Measurements from ENCODE around the gene RNF149. TPM values are rescaled to one million over a fixed set of nuclear protein-coding genes. Genes with fewer than 3 reads are reported as not detected.

Gene RNF149
- polyA plus RNA-seq, 2 of the 4 experiments (the other 2 are of a cell fraction) = 28.8 to 34.8 TPM

- H3K4me2 ChIP-seq = peak overlapping the region; percentile 99
- H3K4me3 ChIP-seq = peak overlapping the region; percentile 78
- peaks cover 29% of the 10 kb centered on the region for H3K4me1 ChIP-seq
- H3K9me3 ChIP-seq = no peaks in the 10 kb centered on the region
- DNase-seq (ENCODE audit: low read depth in 1 of 2, low spot score in 1 of 2) (peak in 1 of 2 experiments; percentile 71), ATAC-seq (peak; percentile 72 to 73), FAIRE-seq (no peak)
- POLR2A ChIA-PET = interaction anchor here (1.4 to 2.2 kb wide), 3 partner anchors 13 to 251 kb away, joined by 5 to 8 read pairs (median 6); partner anchors contain the start of genes RNF149 and RPL31
- CTCF ChIA-PET = interaction anchor here (1.0 to 5.8 kb wide), 7 partner anchors 13 to 241 kb away, joined by 3 to 30 read pairs (median 4); no protein-coding TSS in a partner anchor
- TF ChIP-seq EHMT2 (IDR thresholded peaks at IDR 0.05; ENCODE audit: low read depth) (no peak), ELK1 (IDR thresholded peaks at IDR 0.05; ENCODE audit: low read depth, low read length) (no peak), GATA3 (IDR thresholded peaks at IDR 0.05; ENCODE audit: borderline replicate concordance) (no peak), RNF2 (IDR thresholded peaks at IDR 0.05; ENCODE audit: borderline replicate concordance, low read depth) (no peak), CEBPB (IDR thresholded peaks at IDR 0.05) (no peak), NFE2L2 (conservative IDR thresholded peaks at IDR 0.05; ENCODE audit: low read length) (no peak), POLR2A (IDR thresholded peaks at IDR 0.05; ENCODE audit: low read length) (0 out of 2 replicates have a peak, but pooled peaks have one; percentile 33), PHF8 (IDR thresholded peaks at IDR 0.05; ENCODE audit: borderline replicate concordance, low read depth) (peak; percentile 93), MAFK (IDR thresholded peaks at IDR 0.05; ENCODE audit: partially characterized antibody) (no peak), FOSB (CRISPR knock-in tag; IDR thresholded peaks at IDR 0.05) (no peak), JUN (IDR thresholded peaks at IDR 0.05) (no peak; a peak in 1 of 5 replicates), KDM5A (IDR thresholded peaks at IDR 0.05) (peak; percentile 21; the same call in 1 of the 2 replicates), HOXB13 (CRISPR knock-in tag; IDR thresholded peaks at IDR 0.05; ENCODE audit: low read depth) (no peak), USF2 (IDR thresholded peaks at IDR 0.05) (no peak), KDM1A (IDR thresholded peaks at IDR 0.05; ENCODE audit: low read depth) (no peak), CHD4 (IDR thresholded peaks at IDR 0.05; ENCODE audit: borderline replicate concordance) (no peak)
- TF ChIP-seq, protein P1, sequence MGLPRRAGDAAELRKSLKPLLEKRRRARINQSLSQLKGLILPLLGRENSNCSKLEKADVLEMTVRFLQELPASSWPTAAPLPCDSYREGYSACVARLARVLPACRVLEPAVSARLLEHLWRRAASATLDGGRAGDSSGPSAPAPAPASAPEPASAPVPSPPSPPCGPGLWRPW (IDR thresholded peaks at IDR 0.05) = no peak
- TF ChIP-seq, protein P2, sequence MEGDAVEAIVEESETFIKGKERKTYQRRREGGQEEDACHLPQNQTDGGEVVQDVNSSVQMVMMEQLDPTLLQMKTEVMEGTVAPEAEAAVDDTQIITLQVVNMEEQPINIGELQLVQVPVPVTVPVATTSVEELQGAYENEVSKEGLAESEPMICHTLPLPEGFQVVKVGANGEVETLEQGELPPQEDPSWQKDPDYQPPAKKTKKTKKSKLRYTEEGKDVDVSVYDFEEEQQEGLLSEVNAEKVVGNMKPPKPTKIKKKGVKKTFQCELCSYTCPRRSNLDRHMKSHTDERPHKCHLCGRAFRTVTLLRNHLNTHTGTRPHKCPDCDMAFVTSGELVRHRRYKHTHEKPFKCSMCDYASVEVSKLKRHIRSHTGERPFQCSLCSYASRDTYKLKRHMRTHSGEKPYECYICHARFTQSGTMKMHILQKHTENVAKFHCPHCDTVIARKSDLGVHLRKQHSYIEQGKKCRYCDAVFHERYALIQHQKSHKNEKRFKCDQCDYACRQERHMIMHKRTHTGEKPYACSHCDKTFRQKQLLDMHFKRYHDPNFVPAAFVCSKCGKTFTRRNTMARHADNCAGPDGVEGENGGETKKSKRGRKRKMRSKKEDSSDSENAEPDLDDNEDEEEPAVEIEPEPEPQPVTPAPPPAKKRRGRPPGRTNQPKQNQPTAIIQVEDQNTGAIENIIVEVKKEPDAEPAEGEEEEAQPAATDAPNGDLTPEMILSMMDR (IDR thresholded peaks at IDR 0.05) = no peak
- TF ChIP-seq, protein P3, sequence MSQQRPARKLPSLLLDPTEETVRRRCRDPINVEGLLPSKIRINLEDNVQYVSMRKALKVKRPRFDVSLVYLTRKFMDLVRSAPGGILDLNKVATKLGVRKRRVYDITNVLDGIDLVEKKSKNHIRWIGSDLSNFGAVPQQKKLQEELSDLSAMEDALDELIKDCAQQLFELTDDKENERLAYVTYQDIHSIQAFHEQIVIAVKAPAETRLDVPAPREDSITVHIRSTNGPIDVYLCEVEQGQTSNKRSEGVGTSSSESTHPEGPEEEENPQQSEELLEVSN (IDR thresholded peaks at IDR 0.05; ENCODE audit: borderline replicate concordance, low read depth) = no peak
- 7% methylated on average over 17 of the region's 65 CpGs for WGBS (ENCODE audit: missing lambda C conversion rate)
- H3K27ac ChIP-seq = peak overlapping the region; percentile 91 to 97
Observed at GRCh38 chr2:101253013-101253702, 55.3 kb downstream of the RNF149 start.

DNA sequence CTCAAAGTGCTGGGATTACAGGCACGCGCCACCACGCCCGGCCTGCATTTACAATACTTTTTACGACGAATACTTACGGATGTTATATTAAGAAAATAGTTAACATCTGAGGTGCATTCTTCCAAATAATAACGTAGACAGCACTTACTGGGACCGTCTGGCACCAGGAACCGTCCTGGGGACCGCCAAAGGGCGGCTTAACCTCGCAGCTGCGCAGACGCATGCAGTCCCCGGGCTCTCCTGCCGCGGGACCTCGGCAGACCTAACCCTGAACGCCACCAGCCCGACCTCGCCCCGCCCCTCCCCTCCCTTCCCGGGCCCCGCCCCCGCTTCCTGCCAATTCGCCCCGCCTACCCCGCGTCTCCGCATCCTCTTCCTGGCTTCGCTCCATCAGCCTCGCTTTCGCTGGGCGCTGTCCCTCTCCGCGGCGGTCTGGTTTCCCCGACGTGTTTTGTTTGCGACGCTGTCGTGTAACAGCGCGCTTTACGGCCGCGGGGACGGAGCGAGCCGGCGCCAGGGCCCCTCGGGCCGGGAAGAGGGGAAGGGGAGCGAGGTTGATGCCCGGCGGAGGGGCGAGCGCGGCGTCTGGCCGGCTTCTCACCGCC, 56.0 kb downstream of the RNF149 start, which contains the start of gene CNOT11:
Gene CNOT11 (plus strand): TSS at position 479 of the 605 bp plus-strand sequence. CDS start 79 bp downstream, at position 558.
- Histone ChIP-seq H3K27ac (peak within 1 kb of the TSS; percentile 91 to 97), H3K4me2 (peak within 1 kb of the TSS; percentile 99), H3K4me1 (peaks cover 29% of the 10 kb centered on the region), H3K9me3 (no peaks in the 10 kb centered on the region), H3K4me3 (peak within 1 kb of the TSS; percentile 78)
- ATAC-seq (peak; percentile 94 to 98), FAIRE-seq (no peak), DNase-seq (ENCODE audit: low read depth in 1 of 2, low spot score in 1 of 2) (peak; percentile 77 to 98)
- WGBS (ENCODE audit: missing lambda C conversion rate) = 2% methylated on average over 29 of the region's 63 CpGs
- ChIA-PET CTCF (interaction anchor here (0.7 to 5.8 kb wide), 13 partner anchors 12 to 579 kb away, joined by 3 to 30 read pairs (median 4); no protein-coding TSS in a partner anchor), POLR2A (interaction anchor here (0.6 to 2.2 kb wide), 5 partner anchors 13 to 250 kb away, joined by 3 to 8 read pairs (median 5); partner anchors contain the start of genes RNF149 and RPL31)
- TF ChIP-seq ATOH8 (CRISPR knock-in tag; IDR thresholded peaks at IDR 0.05; ENCODE audit: low read depth) = no peak
- no peak for TF ChIP-seq SMC3 (IDR thresholded peaks at IDR 0.05)
- TF ChIP-seq, protein P4, sequence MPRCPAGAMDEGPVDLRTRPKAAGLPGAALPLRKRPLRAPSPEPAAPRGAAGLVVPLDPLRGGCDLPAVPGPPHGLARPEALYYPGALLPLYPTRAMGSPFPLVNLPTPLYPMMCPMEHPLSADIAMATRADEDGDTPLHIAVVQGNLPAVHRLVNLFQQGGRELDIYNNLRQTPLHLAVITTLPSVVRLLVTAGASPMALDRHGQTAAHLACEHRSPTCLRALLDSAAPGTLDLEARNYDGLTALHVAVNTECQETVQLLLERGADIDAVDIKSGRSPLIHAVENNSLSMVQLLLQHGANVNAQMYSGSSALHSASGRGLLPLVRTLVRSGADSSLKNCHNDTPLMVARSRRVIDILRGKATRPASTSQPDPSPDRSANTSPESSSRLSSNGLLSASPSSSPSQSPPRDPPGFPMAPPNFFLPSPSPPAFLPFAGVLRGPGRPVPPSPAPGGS (IDR thresholded peaks at IDR 0.05) = peak; percentile 78; the same call in 1 of the 3 replicates
- no peak for TF ChIP-seq CBX8 (IDR thresholded peaks at IDR 0.05)
- no peak for TF ChIP-seq JUNB (IDR thresholded peaks at IDR 0.05)
- TF ChIP-seq CBX2 (IDR thresholded peaks at IDR 0.05; ENCODE audit: borderline replicate concordance, low read depth) = no peak
- no peak; the same call in 1 of the 2 replicates for TF ChIP-seq ELK1 (IDR thresholded peaks at IDR 0.05; ENCODE audit: low read depth, low read length)
- no peak for TF ChIP-seq FOSL2 (IDR thresholded peaks at IDR 0.05)
- no peak for TF ChIP-seq FOSL2 (CRISPR knock-in tag; IDR thresholded peaks at IDR 0.05)
- no peak for TF ChIP-seq ZFP36 (IDR thresholded peaks at IDR 0.05; ENCODE audit: borderline replicate concordance, partially characterized antibody)
